Hepatocyte (in vitro differentiated cells): ENCODE data around the gene MAD1L1.

ENCODE experiments used
- CTCF ChIP-seq: fragments of 200-600 bp; sonication (generic); IDR thresholded peaks from 2 replicates; pipeline ENCODE4 v1.5.1; 2016; ENCODE audit warnings: antibody characterized with exemption, mild to moderate bottlenecking; ENCODE audit not compliant: poor library complexity
- EZH2 ChIP-seq: fragments of 200-600 bp; sonication (generic); IDR thresholded peaks from 2 replicates; pipeline ENCODE4 v1.6.1; 2016; ENCODE audit warnings: antibody characterized with exemption, mild to moderate bottlenecking, borderline replicate concordance

GRCh38 chr7:1981878-1982230, 250.9 kb downstream of the MAD1L1 start:
- TF ChIP-seq CTCF (no peak), EZH2 (no peak)
